HAP-1 (cell line): Measurements from ENCODE around the gene AP2B1.

ENCODE experiments used
- DNase-seq, 2 experiments: peaks; one replicate each; pipeline ENCODE4 v3.0.0-alpha.2; 2016 to 2020; ENCODE audit warnings: low spot score in 2 of 2
- H3K27me3 ChIP-seq: fragments of 250-450 bp; sonication (Bioruptor Pico); 2 replicates; pipeline ENCODE4 v1.5.1; 2020; ENCODE audit warnings: low read depth, mild to moderate bottlenecking, moderate library complexity
- H3K36me3 ChIP-seq: fragments of 250-450 bp; sonication (Bioruptor Pico); replicated peaks from 2 replicates; pipeline ENCODE4 v1.5.1; 2020; ENCODE audit warnings: mild to moderate bottlenecking
- H3K4me1 ChIP-seq: fragments of 250-450 bp; sonication (Bioruptor Pico); 2 replicates; pipeline ENCODE4 v1.5.1; 2020; ENCODE audit warnings: mild to moderate bottlenecking
- H3K4me3 ChIP-seq: fragments of 250-450 bp; sonication (Bioruptor Pico); 2 replicates; pipeline ENCODE4 v1.5.1; 2020; ENCODE audit warnings: mild to moderate bottlenecking, moderate library complexity
- H3K9me3 ChIP-seq: fragments of 250-450 bp; sonication (Bioruptor Pico); 2 replicates; pipeline ENCODE4 v1.5.1; 2020; ENCODE audit warnings: mild to moderate bottlenecking, moderate library complexity
- in situ Hi-C: fragments of 300-500 bp; cut with MboI; formaldehyde crosslinking; loops from 3 replicates; pipeline ENCODE4 v1.14.3; 2020; ENCODE audit warnings: low sequenced_read_pairs, inconsistent platforms, mixed read lengths

The AP2B1 gene

GRCh38 chr17:35734396-35734795, 147.3 kb downstream of the AP2B1 start:
- H3K4me1 ChIP-seq: peaks cover 9% of the 10 kb centered on the region
- H3K27me3 ChIP-seq: no peaks in the 10 kb centered on the region
- H3K9me3 ChIP-seq: no peaks in the 10 kb centered on the region
- no peak overlapping the region for H3K4me3 ChIP-seq
- no peak for DNase-seq
- H3K36me3 ChIP-seq: peaks cover 3% of the 10 kb centered on the region; the same call in 1 of the 2 replicates
- in situ Hi-C loops: no loop called here

GRCh38 chr17:35735036-35735805, 148.1 kb downstream of the AP2B1 start:
- Histone ChIP-seq H3K36me3 (peaks cover 3% of the 10 kb centered on the region; the same call in 1 of the 2 replicates), H3K4me3 (no peak overlapping the region), H3K4me1 (peaks cover 4% of the 10 kb centered on the region), H3K9me3 (no peaks in the 10 kb centered on the region), H3K27me3 (no peaks in the 10 kb centered on the region)
- no peak for DNase-seq
- in situ Hi-C loops: no loop called here

GRCh38 chr17:35736236-35736635, 149.1 kb downstream of the AP2B1 start:
- Histone ChIP-seq H3K4me3 (no peak overlapping the region), H3K9me3 (no peaks in the 10 kb centered on the region), H3K4me1 (peaks cover under 1% of the 10 kb centered on the region), H3K36me3 (peaks cover 3% of the 10 kb centered on the region; the same call in 1 of the 2 replicates), H3K27me3 (no peaks in the 10 kb centered on the region)
- in situ Hi-C loops: no loop called here
- DNase-seq: no peak

GRCh38 chr17:35738519-35739133, 151.5 kb downstream of the AP2B1 start:
- in situ Hi-C loops: no loop called here
- Histone ChIP-seq H3K9me3 (no peaks in the 10 kb centered on the region), H3K4me3 (no peak overlapping the region), H3K4me1 (no peaks in the 10 kb centered on the region), H3K36me3 (no peaks in the 10 kb centered on the region), H3K27me3 (no peaks in the 10 kb centered on the region)
- DNase-seq: no peak

- Histone ChIP-seq H3K4me1 (no peaks in the 10 kb centered on the region), H3K4me3 (no peak overlapping the region), H3K27me3 (no peaks in the 10 kb centered on the region), H3K9me3 (no peaks in the 10 kb centered on the region), H3K36me3 (no peaks in the 10 kb centered on the region)
- in situ Hi-C loops: no loop called here
- DNase-seq: no peak
These were observed 153.1 kb downstream of the AP2B1 start for GRCh38 chr17:35740216-35740615.

GRCh38 chr17:35740997-35741931, 154.1 kb downstream of the AP2B1 start:
- H3K36me3 ChIP-seq: no peaks in the 10 kb centered on the region
- no peak for DNase-seq
- in situ Hi-C loops: no loop called here
- H3K4me1 ChIP-seq: no peaks in the 10 kb centered on the region
- H3K9me3 ChIP-seq: no peaks in the 10 kb centered on the region
- no peak overlapping the region for H3K4me3 ChIP-seq
- H3K27me3 ChIP-seq: no peaks in the 10 kb centered on the region

- Histone ChIP-seq H3K36me3 (no peaks in the 10 kb centered on the region), H3K4me1 (no peaks in the 10 kb centered on the region), H3K9me3 (no peaks in the 10 kb centered on the region), H3K27me3 (no peaks in the 10 kb centered on the region), H3K4me3 (no peak overlapping the region)
- in situ Hi-C loops: no loop called here
- no peak for DNase-seq
These were observed 155.4 kb downstream of the AP2B1 start for GRCh38 chr17:35742496-35742895.

GRCh38 chr17:35742896-35743477, 155.9 kb downstream of the AP2B1 start:
- Histone ChIP-seq H3K36me3 (no peaks in the 10 kb centered on the region), H3K9me3 (no peaks in the 10 kb centered on the region), H3K4me3 (no peak overlapping the region), H3K4me1 (no peaks in the 10 kb centered on the region), H3K27me3 (no peaks in the 10 kb centered on the region)
- DNase-seq: no peak
- in situ Hi-C loops: no loop called here

- Histone ChIP-seq H3K9me3 (no peaks in the 10 kb centered on the region), H3K4me1 (no peaks in the 10 kb centered on the region), H3K4me3 (no peak overlapping the region), H3K27me3 (no peaks in the 10 kb centered on the region), H3K36me3 (no peaks in the 10 kb centered on the region)
- peak; percentile 12 to 66 for DNase-seq
- in situ Hi-C loops: no loop called here
These were observed 156.7 kb downstream of the AP2B1 start for GRCh38 chr17:35743626-35744328.

- Histone ChIP-seq H3K4me1 (no peaks in the 10 kb centered on the region), H3K27me3 (no peaks in the 10 kb centered on the region), H3K4me3 (no peak overlapping the region), H3K36me3 (no peaks in the 10 kb centered on the region), H3K9me3 (no peaks in the 10 kb centered on the region)
- in situ Hi-C loops: loop anchor here (5.0 kb wide), 1 partner anchor 138 kb away; no protein-coding TSS in a partner anchor
- DNase-seq: no peak
These were observed 157.7 kb downstream of the AP2B1 start for GRCh38 chr17:35744830-35745229.

- H3K9me3 ChIP-seq: no peaks in the 10 kb centered on the region
- no peak for DNase-seq
- H3K27me3 ChIP-seq: no peaks in the 10 kb centered on the region
These were observed 158.1 kb downstream of the AP2B1 start for GRCh38 chr17:35745246-35745645.

GRCh38 chr17:35745749-35746320, 158.7 kb downstream of the AP2B1 start:
- DNase-seq: no peak
- Histone ChIP-seq H3K36me3 (no peaks in the 10 kb centered on the region), H3K4me3 (no peak overlapping the region), H3K27me3 (no peaks in the 10 kb centered on the region), H3K9me3 (no peaks in the 10 kb centered on the region), H3K4me1 (no peaks in the 10 kb centered on the region)
- in situ Hi-C loops: loop anchor here (5.0 kb wide), 1 partner anchor 139 kb away; no protein-coding TSS in a partner anchor

More at GRCh38 chr17:35745246-35745645, 158.1 kb downstream of the AP2B1 start:
- no peaks in the 10 kb centered on the region for H3K36me3 ChIP-seq
- no peak overlapping the region for H3K4me3 ChIP-seq
- in situ Hi-C loops: loop anchor here (5.0 kb wide), 1 partner anchor 138 kb away; no protein-coding TSS in a partner anchor
- no peaks in the 10 kb centered on the region for H3K4me1 ChIP-seq
